MCF 10A (cell line): ENCODE data around the gene PPP1R15B. TPM values are rescaled to one million over a fixed set of nuclear protein-coding genes. Genes with fewer than 3 reads are reported as not detected.
A peak's percentile ranks its signal among the peaks of the same experiment; 100 is the strongest.

Source experiments
- BruUV-seq: library from RNA; stranded (reverse); fragments of 400-500 nt; replicated peaks from 2 replicates; lab custom pipeline; 2021; lab: Mats Ljungman, UMichigan
- CTCF ChIA-PET: fragments of 300-600 bp; sonication (Branson Sonifier 250); formaldehyde crosslinking; extraction: SDS; loops from one replicate; lab custom pipeline; 2021; ENCODE audit warnings: antibody characterized with exemption, inconsistent platforms; lab: Yijun Ruan, JAX
- POLR2A ChIA-PET: fragments of 300-600, 350-650 bp; sonication (Branson Sonifier 250); formaldehyde crosslinking; extraction: SDS; loops from one replicate; lab custom pipeline; 2020; ENCODE audit warnings: antibody characterized with exemption, inconsistent platforms; lab: Yijun Ruan, JAX
- DNase-seq: peaks from one replicate; pipeline ENCODE4 v3.0.0-alpha.2; 2018; ENCODE audit not compliant: unreplicated experiment
- H3K27ac Mint-ChIP-seq: one replicate; pipeline ENCODE4 v1.8.0; 2022; ENCODE audit warnings: mild to moderate bottlenecking, low read depth, mixed read lengths; ENCODE audit not compliant: unreplicated experiment
- H3K27me3 Mint-ChIP-seq: one replicate; pipeline ENCODE4 v1.8.0; 2022; ENCODE audit warnings: mixed read lengths; ENCODE audit not compliant: insufficient read depth, unreplicated experiment
- H3K36me3 Mint-ChIP-seq: one replicate; pipeline ENCODE4 v1.8.0; 2022; ENCODE audit warnings: mild to moderate bottlenecking, moderate library complexity, mixed read lengths; ENCODE audit not compliant: insufficient read depth, unreplicated experiment
- H3K4me1 Mint-ChIP-seq: one replicate; pipeline ENCODE4 v1.8.0; 2022; ENCODE audit warnings: mixed read lengths; ENCODE audit not compliant: insufficient read depth, unreplicated experiment
- H3K4me3 Mint-ChIP-seq: one replicate; pipeline ENCODE4 v1.8.0; 2022; ENCODE audit warnings: mild to moderate bottlenecking, moderate library complexity, mixed read lengths; ENCODE audit not compliant: unreplicated experiment
- H3K9me3 Mint-ChIP-seq: one replicate; pipeline ENCODE4 v1.8.0; 2022; ENCODE audit warnings: mixed read lengths; ENCODE audit not compliant: unreplicated experiment
- intact Hi-C: fragments of 100-400 bp; cut with micrococcal nuclease; formaldehyde crosslinking; loops from 2 replicates; pipeline ENCODE4 v1.14.1; 2022
- total RNA-seq: library from RNA; stranded (reverse); gene quantifications from 2 replicates; pipeline ENCODE4 v1.2.3, GENCODE V29; 2022
- TF ChIP-seq, protein P1 (sequence below): fragments of 200-600 bp; IDR thresholded peaks from one replicate; pipeline ENCODE4 v1.8.0; 2022; ENCODE audit warnings: antibody characterized with exemption, mild to moderate bottlenecking; ENCODE audit not compliant: unreplicated experiment

The PPP1R15B gene
- total RNA-seq, 1 experiment from 2014 or later, result 86.0 TPM

DNA sequence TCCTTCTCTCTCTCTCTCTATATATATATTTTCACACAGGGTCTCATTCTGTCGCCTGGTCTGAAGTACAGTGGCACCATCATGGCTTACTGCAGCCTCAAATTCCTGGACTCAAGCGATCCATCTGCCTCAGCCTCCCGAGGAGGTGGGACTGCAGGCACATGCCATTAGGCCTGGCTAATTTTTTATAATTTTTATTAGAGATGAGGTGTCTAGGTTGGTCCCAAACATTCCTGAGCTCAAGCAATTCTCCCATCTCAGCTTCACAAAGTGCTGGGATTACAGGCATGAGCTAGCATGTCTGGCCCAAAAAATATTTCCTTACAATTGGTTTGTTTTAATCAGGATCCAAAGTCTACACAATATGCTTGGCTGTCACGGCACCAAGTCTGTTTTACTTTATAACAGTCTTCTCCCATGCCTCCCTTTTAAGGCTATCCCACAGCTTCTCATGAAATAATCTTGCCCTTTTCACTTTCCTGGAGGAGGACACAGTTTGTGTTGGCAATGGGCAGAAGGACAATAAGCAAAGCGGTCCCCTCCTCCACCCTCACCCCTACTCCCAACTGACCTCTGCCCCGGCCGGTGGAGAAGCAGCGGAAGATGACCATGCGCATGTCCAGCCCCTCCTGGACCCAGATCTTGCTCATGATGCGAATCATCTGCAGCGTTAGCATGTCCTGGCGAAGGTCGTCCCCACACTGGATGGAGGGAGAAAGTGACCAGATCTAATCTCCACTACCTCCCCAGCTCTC is 28.2 kb upstream of the PPP1R15B start:
- H3K4me3 Mint-ChIP-seq, result no peak overlapping the region
- no peak for DNase-seq
- ChIA-PET POLR2A (interaction anchor here (0.6 to 11.1 kb wide), 14 partner anchors 7 to 143 kb away, joined by 3 to 253 read pairs (median 12); partner anchors contain the start of genes MDM4 and PIK3C2B), CTCF (interaction anchor here (0.6 to 38.8 kb wide), 16 partner anchors 7 to 277 kb away, joined by 3 to 1125 read pairs (median 4); partner anchors contain the start of gene PIK3C2B)
- no peak overlapping the region for H3K27ac Mint-ChIP-seq
- no peaks in the 10 kb centered on the region for H3K27me3 Mint-ChIP-seq
- BruUV-seq, result no TSS peak
- H3K9me3 Mint-ChIP-seq, result no peaks in the 10 kb centered on the region
- peaks cover 11% of the 10 kb centered on the region for H3K36me3 Mint-ChIP-seq
- intact Hi-C loops, result loop anchor here (2.0 kb wide), 2 partner anchors 55 to 63 kb away; partner anchors contain the start of gene PIK3C2B
- H3K4me1 Mint-ChIP-seq, result peaks cover 70% of the 10 kb centered on the region
- TF ChIP-seq, protein P1, sequence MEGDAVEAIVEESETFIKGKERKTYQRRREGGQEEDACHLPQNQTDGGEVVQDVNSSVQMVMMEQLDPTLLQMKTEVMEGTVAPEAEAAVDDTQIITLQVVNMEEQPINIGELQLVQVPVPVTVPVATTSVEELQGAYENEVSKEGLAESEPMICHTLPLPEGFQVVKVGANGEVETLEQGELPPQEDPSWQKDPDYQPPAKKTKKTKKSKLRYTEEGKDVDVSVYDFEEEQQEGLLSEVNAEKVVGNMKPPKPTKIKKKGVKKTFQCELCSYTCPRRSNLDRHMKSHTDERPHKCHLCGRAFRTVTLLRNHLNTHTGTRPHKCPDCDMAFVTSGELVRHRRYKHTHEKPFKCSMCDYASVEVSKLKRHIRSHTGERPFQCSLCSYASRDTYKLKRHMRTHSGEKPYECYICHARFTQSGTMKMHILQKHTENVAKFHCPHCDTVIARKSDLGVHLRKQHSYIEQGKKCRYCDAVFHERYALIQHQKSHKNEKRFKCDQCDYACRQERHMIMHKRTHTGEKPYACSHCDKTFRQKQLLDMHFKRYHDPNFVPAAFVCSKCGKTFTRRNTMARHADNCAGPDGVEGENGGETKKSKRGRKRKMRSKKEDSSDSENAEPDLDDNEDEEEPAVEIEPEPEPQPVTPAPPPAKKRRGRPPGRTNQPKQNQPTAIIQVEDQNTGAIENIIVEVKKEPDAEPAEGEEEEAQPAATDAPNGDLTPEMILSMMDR, result no peak

DNA sequence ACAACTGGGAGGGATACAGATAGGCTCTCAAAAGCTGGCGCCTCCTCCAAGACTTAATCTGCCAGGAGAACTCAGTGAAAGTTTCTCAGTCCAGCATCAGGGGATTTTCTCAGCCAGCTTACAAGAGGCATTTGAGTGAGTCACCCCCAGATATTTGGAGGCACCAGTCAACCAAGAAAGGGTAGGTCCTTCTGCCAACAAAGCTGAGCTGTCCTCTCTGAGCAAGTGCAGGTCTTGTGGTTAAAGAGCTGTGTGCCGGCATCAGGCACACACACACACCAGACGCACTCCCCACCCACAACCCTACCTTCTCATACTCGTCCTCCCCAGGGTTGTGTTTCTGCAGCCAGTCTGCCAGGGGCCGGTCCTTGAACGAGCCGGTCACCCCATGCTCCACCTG is 27.0 kb upstream of the PPP1R15B start:
- H3K36me3 Mint-ChIP-seq, result peaks cover 11% of the 10 kb centered on the region
- intact Hi-C loops, result loop anchor here (1.0 to 2.0 kb wide), 3 partner anchors 21 to 64 kb away; partner anchors contain the start of gene PIK3C2B
- H3K9me3 Mint-ChIP-seq, result no peaks in the 10 kb centered on the region
- peaks cover 65% of the 10 kb centered on the region for H3K4me1 Mint-ChIP-seq
- peak; percentile 99 for DNase-seq
- peak overlapping the region; percentile 6 for H3K4me3 Mint-ChIP-seq
- ChIA-PET POLR2A (interaction anchor here (0.7 to 11.1 kb wide), 21 partner anchors 8 to 681 kb away, joined by 3 to 253 read pairs (median 6); partner anchors contain the start of genes MDM4 and PIK3C2B), CTCF (interaction anchor here (0.6 to 38.8 kb wide), 15 partner anchors 7 to 368 kb away, joined by 3 to 1125 read pairs (median 4); partner anchors contain the start of gene PIK3C2B)
- H3K27me3 Mint-ChIP-seq, result no peaks in the 10 kb centered on the region
- no TSS peak for BruUV-seq
- peak overlapping the region; percentile 94 for H3K27ac Mint-ChIP-seq
- TF ChIP-seq, protein P1, result no peak

DNA sequence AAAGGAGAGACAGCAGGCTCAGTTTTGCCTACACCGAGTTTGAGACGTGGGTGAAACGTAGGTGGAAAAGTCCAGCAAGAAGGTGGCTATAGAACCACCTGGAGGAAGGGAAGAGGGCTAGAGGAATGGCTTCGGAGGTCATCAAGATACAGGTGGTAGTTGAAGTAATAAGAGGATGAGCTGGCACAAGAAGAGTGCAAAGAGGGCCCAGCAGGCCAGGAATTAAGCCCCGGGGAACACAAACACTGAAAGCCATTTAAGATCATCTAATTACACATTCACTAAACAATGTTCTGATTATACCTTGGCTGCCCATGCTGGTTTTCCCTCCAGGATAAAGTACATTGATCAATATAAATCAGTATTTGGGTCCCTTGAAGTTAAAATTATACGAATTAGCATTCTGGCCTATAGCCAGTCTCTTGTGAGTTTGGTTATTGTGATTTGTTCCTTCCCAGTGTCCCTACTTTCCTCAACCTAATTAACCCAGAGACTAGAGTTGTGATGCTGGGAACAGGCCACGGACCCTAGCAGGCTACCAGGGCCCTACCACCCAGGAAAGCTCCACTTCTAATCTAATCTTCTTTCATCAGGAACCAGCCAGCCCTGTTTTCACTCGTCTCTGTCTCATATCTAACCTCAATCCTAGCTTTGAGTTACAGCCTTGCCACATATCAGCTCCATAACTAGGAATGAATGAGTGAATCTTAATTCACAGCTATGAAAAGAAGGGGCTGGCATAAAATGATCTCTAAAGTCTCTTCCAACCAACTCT is 26.4 kb upstream of the PPP1R15B start:
- intact Hi-C loops, result loop anchor here (1.0 to 2.0 kb wide), 3 partner anchors 21 to 65 kb away; partner anchors contain the start of gene PIK3C2B

More for the DNA sequence above, 26.4 kb upstream of the PPP1R15B start:
- Mint-ChIP-seq H3K27me3 (no peaks in the 10 kb centered on the region), H3K36me3 (peaks cover 9% of the 10 kb centered on the region), H3K4me3 (peak overlapping the region; percentile 6), H3K4me1 (peaks cover 59% of the 10 kb centered on the region), H3K27ac (peak overlapping the region; percentile 94), H3K9me3 (no peaks in the 10 kb centered on the region)
- BruUV-seq, result no TSS peak
- no peak for DNase-seq
- ChIA-PET POLR2A (interaction anchor here (0.6 to 11.1 kb wide), 24 partner anchors 8 to 682 kb away, joined by 3 to 253 read pairs (median 6); partner anchors contain the start of genes MDM4 and PIK3C2B), CTCF (interaction anchor here (0.6 to 38.8 kb wide), 19 partner anchors 8 to 369 kb away, joined by 3 to 1125 read pairs (median 4); partner anchors contain the start of gene PIK3C2B)
- TF ChIP-seq, protein P1, result no peak
